ENCODE measurements around the gene GPR6. TPM values are rescaled to one million over a fixed set of nuclear protein-coding genes. Genes with fewer than 3 reads are reported as not detected.

The GPR6 gene
- total RNA-seq: not detected

- Mint-ChIP-seq H3K36me3 (ENCODE audit: low read depth) (peaks cover 2% of the 10 kb centered on the region), H3K27me3 (peaks cover 46% of the 10 kb centered on the region), H3K27ac (no peak within 1 kb of the TSS), H3K9me3 (peaks cover 3% of the 10 kb centered on the region), H3K4me1 (ENCODE audit: low read depth) (no peaks in the 10 kb centered on the region), H3K4me3 (no peak within 1 kb of the TSS)
- ATAC-seq (peak; percentile 77), DNase-seq (peak; percentile 69)
- no peak for TF ChIP-seq CTCF (IDR thresholded peaks at IDR 0.05)
- POLR2A ChIA-PET: no interaction called here
- CTCF ChIA-PET: interaction anchor here (2.1 kb wide), 1 partner anchor 61 kb away, joined by 12 read pairs; no protein-coding TSS in a partner anchor
- intact Hi-C loops (cut with micrococcal nuclease): no loop called here
These were observed at the start of gene GPR6 for GRCh38 chr6:109978174-109979032. GPR6 (plus strand) TSS chr6:109978311; CDS start chr6:109979113, 802 bp downstream.

GRCh38 chr6:109934293-109934692 lies 43.8 kb upstream of the GPR6 start:
- Mint-ChIP-seq H3K36me3 (ENCODE audit: low read depth) (no peaks in the 10 kb centered on the region), H3K4me3 (no peak overlapping the region), H3K9me3 (peaks cover 7% of the 10 kb centered on the region), H3K27ac (no peak overlapping the region), H3K4me1 (ENCODE audit: low read depth) (no peaks in the 10 kb centered on the region), H3K27me3 (no peaks in the 10 kb centered on the region)
- intact Hi-C loops (cut with micrococcal nuclease): no loop called here
- DNase-seq (no peak), ATAC-seq (no peak)
- CTCF ChIA-PET: no interaction called here
- POLR2A ChIA-PET: no interaction called here
- TF ChIP-seq CTCF (IDR thresholded peaks at IDR 0.05): no peak

- CTCF ChIA-PET: no interaction called here
- no peak for ATAC-seq
- peaks cover 7% of the 10 kb centered on the region for H3K9me3 Mint-ChIP-seq
- H3K36me3 Mint-ChIP-seq (ENCODE audit: low read depth): no peaks in the 10 kb centered on the region
- intact Hi-C loops (cut with micrococcal nuclease): no loop called here
- DNase-seq: no peak
- POLR2A ChIA-PET: no interaction called here
- H3K4me1 Mint-ChIP-seq (ENCODE audit: low read depth): no peaks in the 10 kb centered on the region
- H3K27me3 Mint-ChIP-seq: no peaks in the 10 kb centered on the region
- no peak overlapping the region for H3K27ac Mint-ChIP-seq
- H3K4me3 Mint-ChIP-seq: no peak overlapping the region
- no peak for TF ChIP-seq CTCF (IDR thresholded peaks at IDR 0.05)
These were observed 38.5 kb upstream of the GPR6 start for GRCh38 chr6:109939654-109940053.

GRCh38 chr6:109944448-109944847 lies 33.7 kb upstream of the GPR6 start:
- ChIA-PET CTCF (no interaction called here), POLR2A (no interaction called here)
- H3K36me3 Mint-ChIP-seq (ENCODE audit: low read depth): no peaks in the 10 kb centered on the region
- H3K4me1 Mint-ChIP-seq (ENCODE audit: low read depth): no peaks in the 10 kb centered on the region
- peaks cover 10% of the 10 kb centered on the region for H3K27me3 Mint-ChIP-seq
- no peak for DNase-seq
- H3K9me3 Mint-ChIP-seq: no peaks in the 10 kb centered on the region
- no peak overlapping the region for H3K4me3 Mint-ChIP-seq
- H3K27ac Mint-ChIP-seq: no peak overlapping the region
- no peak for TF ChIP-seq CTCF (IDR thresholded peaks at IDR 0.05)
- no peak for ATAC-seq
- intact Hi-C loops (cut with micrococcal nuclease): no loop called here

GRCh38 chr6:109945091-109945490 lies 33.0 kb upstream of the GPR6 start:
- POLR2A ChIA-PET: no interaction called here
- Mint-ChIP-seq H3K27ac (no peak overlapping the region), H3K27me3 (peaks cover 10% of the 10 kb centered on the region), H3K9me3 (no peaks in the 10 kb centered on the region), H3K36me3 (ENCODE audit: low read depth) (no peaks in the 10 kb centered on the region), H3K4me1 (ENCODE audit: low read depth) (no peaks in the 10 kb centered on the region), H3K4me3 (no peak overlapping the region)
- intact Hi-C loops (cut with micrococcal nuclease): no loop called here
- DNase-seq (no peak), ATAC-seq (no peak)
- no peak for TF ChIP-seq CTCF (IDR thresholded peaks at IDR 0.05)
- CTCF ChIA-PET: interaction anchor here (1.2 kb wide), 1 partner anchor 22 kb away, joined by 3 read pairs; no protein-coding TSS in a partner anchor

Measured in activated CD8-positive, alpha-beta T cell treated with anti-CD3 and anti-CD28 coated beads for 36 hours (primary cell).